HG03060 (cell line): ENCODE data around the gene BBS2.

Experiments used
- ATAC-seq: cut with Tn5 transposase; IDR thresholded peaks from one replicate; pipeline ENCODE4 v1.9.1; 2021; ENCODE audit warnings: low read depth, moderate number of reproducible peaks; ENCODE audit not compliant: unreplicated experiment

The BBS2 gene

GRCh38 chr16:56436258-56436657 lies 83.6 kb downstream of the BBS2 start:
- ATAC-seq, result no peak
